HG02885 (cell line): ENCODE data around the gene TSPYL1.
"Not testable (repeated sequence)": the region's sequence is repeated elsewhere in the genome, so short reads cannot be mapped to it uniquely, and the experiment has no call there.

Experiments used
- ATAC-seq: cut with Tn5 transposase; IDR thresholded peaks from one replicate; pipeline ENCODE4 v1.9.1; 2021; ENCODE audit warnings: mild to moderate bottlenecking; ENCODE audit not compliant: unreplicated experiment, poor library complexity

Gene TSPYL1

DNA sequence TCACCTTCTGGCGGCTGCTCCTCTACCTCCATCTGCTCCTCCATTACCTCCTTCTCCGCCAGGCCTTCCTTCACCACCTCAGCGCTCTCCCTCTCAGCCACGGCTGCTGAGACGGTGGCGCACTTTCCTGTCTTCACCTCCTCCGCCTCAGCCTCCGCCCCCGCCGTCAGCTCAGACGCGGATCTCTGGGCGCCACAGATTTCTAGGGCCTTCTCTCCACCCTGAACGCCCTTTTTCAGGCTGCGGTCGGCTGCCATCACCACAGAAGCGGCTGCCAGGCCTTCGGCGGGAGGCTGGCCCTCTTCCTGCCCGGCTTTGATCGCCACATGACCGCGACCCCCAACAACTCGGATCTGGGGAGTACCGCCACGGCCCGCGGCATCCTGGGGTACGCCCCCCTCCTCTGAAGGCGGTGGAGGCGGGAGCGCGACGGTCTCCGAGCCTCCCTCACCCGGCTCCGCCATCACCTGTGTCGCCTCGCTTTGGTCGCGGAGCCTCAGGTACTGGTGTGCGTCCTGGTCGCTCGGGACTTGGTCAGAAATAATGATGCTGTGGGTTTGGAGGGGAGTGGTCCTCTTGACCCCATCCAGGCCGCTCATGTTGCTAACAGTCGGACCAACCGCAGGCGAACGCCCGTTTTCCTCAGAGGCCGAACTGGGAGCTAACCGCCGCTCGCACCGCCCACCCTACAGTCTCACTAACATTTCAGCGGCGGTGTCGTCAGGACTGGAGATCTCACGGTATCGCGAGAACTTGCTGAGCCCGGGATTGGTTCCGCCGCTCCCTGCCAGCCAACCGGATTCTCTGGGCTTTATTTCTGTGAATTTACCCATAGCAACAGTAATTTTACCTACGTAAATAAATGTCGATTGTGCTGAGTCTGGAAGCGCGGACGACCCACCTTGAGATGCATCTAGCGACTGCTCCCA, at the start of gene TSPYL1:
TSS of gene TSPYL1 (minus strand) at position 699 of the 929 bp plus-strand sequence. CDS start at position 599, 100 bp downstream.
- peak; percentile 93 for ATAC-seq

DNA sequence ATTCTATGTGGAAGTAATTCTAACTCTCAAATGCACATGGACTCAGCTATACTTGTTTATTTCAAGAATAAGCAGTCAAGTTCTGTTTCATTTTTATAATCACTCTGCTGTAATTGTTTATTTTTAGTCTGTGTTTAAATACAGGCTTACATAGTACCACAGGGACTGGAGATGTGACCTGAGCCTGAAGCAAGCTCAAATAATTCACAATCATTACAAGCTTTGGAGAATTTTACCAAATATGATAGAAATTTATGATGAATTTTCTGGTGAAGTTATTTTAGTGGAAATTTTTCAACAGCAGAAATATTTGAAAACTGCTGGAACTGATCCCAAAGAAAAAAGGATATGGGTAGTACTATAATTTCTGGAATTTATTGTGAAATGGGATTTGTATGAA, 49.4 kb upstream of the TSPYL1 start:
- no peak for ATAC-seq

DNA sequence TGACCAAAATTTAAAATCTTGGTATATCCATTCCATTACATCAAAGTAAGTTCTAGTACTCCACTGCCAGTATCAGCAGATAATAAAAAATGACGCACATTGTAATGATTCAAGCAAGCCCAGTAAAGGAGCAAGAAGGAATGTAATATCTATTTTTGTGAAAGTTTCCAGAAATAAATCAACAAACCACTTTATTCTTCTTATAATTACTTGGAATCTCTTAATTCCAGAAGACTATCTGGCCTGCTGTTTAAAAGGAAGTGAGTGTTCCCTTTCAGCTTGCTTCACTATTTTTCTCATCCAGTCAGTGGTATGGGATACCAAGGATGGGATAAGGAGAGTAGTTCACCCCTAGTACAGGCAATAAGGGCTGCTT, 48.8 kb upstream of the TSPYL1 start:
- no peak for ATAC-seq

DNA sequence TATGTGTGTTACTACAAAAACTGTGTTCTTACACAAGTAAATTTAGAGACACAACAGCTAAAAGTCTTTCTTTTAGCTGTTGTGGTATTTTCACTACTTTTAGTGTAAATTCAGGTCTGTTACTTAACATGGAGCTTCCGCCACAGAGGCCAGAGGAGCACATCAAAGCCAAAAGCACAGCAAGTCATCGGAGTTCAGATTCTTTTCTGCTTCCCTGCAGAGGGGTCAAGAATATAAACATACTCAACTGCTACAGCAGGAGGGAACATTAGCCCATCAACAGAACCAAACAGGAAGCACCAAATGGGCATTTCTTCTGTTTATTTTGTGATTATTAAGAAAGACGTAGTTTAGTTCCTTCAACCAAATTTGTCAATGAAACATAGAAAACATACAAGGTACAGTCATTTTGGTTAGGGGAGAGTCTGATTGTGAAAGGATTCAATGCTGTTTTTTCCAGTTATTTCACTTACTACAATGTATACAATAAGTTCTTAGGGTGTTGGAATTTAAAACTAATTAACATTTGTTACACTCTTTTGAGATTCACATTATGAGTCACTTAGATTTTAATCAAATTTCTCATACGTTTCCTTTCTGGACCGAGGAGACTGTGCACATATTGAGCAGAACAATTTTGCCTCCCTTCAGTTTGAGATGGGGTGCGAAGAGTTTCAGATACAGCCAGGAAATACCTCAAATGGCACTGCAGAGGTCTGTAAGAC, 48.2 kb upstream of the TSPYL1 start:
- no peak for ATAC-seq

DNA sequence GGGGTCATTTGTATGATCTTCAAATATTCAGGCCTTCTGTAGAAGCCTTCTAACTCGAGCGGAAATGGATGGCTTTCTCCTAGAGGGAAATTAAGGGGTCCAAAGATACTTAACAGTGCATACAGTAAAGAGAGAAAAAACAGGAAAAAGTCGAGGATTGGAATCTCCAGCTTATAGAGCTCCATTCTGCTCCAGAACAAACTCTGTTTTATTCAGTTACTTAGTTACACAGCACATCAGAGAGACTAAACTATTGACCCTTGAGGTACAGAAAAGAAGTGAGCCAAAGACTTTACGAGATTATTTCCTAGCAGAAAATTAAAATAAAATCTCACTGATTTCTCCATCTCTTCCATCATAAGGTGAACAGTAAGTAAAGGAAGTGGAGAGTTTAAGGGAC, 47.3 kb upstream of the TSPYL1 start:
- ATAC-seq = no peak

DNA sequence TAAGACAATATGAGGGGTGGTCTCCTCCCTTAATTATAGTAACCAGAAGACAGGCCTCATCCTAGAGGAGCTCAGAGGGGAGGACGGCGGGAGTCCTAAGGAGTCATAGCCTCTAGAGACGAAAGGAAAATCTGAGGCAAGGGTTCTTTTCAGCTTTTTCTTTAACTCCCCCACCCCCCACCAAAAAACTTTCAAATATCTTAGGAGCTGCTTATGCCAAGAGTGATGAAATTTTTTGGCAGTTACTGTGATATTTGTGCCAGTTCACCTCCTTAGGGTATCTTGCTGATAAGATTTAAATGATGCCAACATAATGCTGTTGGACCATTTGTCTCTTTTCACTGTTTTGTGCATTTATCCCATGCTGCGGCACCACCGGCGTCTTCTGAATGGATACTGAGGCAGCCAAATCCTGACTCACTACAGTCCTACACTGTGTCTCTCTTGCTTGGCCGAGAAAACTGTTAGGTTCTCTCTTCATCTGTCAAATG, 46.5 kb upstream of the TSPYL1 start:
- no peak for ATAC-seq

DNA sequence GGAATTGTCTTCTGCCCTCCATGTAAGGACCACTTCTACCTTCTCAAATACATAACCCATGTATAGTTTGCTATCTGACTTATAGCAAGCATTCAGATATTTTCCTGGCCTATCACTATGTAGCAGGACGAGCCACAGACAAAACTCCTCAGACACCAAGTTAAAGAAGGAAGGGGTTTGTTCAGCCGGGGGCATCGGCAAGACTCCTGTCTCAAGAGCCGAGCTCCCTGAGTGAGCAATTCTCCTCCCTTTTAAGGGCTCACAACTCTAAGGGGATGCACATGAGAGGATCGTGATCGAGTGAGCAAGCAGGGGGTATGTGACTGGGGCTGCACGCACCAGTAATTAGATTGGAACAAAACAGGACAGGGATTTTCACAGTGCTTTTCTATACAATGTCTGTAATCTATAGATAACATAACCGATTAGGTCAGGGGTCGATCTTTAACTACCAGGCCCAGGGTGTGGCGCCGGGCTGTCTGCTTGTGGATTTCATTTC, 46.0 kb upstream of the TSPYL1 start:
- ATAC-seq = not testable (repeated sequence)

DNA sequence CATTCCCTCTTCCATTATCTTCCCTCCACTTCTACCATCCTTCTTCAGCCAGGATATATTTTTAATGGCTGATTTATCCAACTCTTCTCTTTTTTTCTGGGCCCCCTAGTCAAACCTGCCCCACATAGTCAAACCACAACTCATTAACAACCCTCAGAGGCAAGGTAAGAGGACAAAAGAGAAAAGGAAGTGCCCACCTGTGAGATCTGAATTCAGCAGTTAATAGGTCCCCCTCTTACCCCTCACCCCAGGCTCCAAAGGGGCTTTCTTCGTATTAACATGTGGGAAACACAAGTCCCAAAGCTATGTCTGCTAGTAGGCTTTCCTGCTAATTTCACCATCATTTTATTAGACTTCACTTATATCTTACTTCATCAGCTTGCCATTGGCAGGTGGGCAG, 44.1 kb upstream of the TSPYL1 start:
- ATAC-seq = no peak

DNA sequence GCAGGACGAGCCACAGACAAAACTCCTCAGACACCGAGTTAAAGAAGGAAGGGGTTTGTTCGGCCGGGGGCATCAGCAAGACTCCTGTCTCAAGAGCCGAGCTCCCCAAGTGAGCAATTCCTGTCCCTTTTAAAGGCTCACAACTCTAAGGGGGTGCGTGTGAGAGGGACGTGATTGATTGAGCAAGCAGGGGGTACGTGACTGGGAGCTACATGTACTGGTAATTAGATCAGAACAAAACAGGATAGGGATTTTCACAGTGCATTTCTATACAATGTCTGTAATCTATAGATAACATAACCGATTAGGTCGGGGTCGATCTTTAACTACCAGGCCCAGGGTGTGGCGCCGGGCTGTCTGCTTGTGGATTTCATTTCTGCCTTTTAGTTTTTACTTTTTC, 42.2 kb upstream of the TSPYL1 start:
- ATAC-seq = not testable (repeated sequence)

DNA sequence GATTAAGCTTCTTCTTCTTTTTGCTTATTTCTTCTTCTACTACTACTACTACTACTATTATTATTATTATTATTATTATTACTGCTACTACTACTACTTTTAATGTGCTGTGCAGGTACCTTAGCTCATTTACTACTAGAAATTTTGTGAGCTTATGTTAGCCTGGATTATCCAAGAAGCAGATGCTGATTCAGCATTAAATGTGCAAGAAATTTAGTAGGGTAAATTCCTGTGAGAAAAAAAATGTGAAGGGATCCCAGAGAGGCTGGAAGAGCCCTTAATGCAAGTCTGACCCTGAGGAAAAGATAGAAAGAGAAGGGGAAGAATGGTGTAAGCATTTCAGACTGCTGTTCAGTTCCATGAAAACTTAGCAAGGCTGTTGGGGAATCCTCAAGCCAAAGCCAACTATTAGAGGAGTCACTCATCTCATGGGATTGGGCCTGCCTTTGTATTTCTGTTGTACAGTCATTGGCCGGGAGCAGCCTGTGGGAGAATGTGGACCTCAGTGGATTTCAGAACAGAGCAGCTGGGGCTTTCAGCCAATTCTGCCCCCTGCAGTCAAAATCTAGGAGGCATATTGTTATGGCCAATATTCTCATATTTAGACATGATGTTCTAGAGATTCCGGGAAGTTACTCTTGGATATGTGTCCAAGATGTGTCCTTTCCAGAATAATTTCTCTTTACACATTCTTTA, 37.2 kb upstream of the TSPYL1 start:
- no peak for ATAC-seq

DNA sequence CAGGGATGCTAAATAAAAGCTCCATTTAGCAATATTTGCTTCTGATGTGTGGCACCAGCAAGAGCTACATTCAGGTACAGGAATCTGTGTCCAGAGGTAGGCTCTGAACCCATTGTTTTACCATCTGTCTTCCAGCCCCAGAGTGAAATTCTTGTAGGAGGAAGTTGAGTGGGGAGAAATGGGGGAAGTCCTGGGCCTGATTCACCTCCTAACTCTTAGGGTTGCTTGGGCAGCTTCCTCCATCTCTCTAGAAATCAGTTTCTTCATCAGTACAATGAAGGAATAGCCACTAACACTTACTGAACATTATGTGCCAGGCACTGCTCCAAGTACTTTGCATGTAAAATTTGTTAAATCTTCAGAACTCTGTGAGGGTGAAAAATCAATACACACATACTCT, 35.1 kb upstream of the TSPYL1 start:
- ATAC-seq = peak; percentile 58

DNA sequence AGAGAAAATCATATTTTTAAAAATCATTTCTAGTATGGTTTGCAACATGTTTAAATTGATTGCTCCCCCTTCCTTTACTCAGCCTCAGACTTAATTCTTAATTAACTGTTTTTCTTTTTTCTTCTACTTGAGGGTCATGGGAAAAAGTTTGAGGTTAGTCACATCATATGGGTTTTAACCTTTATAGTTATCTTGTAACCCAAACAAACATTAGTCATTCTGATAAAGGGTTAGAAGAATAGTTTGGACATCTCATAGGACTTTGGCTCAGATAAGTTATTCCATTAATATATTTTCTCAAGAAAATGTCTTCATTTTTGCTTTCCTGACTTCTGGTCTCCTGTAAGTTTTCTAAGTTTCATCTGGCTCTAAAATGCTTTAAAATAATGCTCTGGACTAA, 34.5 kb upstream of the TSPYL1 start:
- no peak for ATAC-seq

DNA sequence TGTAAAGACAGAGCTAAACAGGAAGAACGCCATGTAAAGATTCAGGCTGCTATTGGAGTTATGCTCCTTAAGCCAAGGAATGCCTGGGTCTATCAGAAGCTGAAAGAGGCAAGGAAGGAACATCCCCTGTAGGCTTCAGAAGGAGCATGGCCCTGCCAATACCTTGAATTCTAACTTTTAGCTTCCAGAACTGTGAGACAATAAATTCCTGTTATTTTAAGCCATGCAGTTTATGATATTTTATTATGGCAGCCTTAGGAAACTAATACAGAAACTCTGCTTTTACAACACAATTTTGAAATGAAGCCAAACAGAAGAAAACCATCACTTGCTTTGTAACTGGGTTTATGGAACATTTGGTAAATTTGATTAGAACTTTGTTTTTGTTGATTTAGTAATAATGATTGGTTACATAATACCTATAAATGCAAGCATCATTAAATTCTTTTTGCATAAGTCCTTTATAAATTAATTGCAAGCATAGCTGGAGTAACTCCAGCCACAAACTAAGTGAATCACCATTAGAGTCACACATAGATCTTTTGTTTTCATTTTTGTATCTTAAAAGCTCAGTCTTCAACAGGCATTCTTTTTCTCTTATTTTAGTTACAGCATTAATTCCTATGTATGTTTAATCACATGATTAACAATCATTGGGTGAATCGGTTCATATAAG, 33.5 kb upstream of the TSPYL1 start:
- no peak for ATAC-seq

DNA sequence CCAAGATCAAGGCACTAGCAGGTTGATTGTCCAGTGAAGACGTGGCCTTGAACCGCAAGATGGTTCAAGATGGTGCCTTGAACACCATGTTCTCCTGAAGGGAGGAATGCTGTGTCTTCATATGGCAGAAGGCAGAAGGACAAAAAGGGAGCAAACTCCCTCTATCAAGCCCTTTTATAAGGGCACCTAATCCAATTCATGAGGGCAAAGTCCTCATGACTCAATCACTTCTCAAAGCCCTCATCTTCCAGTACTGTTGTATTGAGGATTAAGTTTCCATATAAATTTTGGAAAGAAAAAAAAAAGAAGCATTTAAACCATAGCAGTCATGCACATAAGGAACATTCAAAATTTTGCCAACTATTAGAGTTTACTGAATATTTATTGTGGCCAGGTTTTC, 29.9 kb upstream of the TSPYL1 start:
- no peak for ATAC-seq

DNA sequence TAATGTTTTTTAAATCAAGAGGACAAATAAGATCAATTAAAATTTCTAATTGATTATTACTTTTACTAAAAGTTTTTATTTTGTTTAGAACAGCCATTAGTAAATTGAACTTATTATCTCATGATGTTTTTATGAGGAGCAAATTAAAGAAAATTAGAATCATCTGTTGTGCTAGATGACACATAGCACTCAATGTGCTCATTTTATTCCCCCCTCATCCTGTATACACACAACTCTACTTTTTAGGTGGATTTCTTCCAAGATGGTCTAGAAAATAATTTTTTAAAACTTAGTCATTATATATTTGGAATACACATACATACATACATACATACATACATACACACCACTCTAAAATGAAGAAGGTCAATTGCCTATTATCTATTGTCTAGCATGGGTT, 29.3 kb upstream of the TSPYL1 start:
- no peak for ATAC-seq

DNA sequence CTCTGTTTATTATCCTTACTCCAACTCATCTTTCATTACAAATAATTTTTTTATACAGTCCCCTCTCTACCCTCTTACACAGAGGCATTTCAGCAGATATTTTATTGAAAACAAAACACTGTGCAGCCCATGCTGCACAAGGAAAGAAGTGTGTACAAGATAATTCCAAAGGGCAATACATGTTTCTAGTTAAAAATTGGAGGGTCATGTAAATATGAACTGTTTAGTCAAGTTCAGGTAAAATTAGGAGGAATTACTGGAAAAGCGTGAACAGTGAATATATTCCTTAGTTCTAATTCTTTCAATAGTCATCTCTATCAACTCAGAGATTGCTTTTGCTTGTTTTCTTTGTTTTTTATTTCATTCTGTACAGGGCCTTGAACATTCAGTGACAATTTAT, 27.9 kb upstream of the TSPYL1 start:
- no peak for ATAC-seq

DNA sequence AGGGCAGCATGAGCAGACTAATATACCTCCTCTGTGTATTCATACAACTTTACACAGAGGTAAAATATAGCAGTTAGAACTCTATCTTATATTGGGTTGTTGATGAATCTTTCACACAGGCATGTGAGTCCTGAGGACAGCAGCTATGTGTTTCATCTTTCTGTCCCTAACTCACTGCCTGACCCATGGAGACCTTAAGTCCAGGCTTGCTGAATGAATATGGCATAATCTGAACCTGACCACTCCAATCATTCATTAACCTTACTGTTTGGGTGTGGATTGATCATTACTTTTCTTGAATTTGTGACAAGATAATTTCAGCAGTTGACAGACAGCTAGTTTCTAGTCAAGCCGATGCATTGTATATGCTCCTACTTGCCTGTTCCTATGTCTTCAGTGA, 27.3 kb upstream of the TSPYL1 start:
- ATAC-seq = no peak

DNA sequence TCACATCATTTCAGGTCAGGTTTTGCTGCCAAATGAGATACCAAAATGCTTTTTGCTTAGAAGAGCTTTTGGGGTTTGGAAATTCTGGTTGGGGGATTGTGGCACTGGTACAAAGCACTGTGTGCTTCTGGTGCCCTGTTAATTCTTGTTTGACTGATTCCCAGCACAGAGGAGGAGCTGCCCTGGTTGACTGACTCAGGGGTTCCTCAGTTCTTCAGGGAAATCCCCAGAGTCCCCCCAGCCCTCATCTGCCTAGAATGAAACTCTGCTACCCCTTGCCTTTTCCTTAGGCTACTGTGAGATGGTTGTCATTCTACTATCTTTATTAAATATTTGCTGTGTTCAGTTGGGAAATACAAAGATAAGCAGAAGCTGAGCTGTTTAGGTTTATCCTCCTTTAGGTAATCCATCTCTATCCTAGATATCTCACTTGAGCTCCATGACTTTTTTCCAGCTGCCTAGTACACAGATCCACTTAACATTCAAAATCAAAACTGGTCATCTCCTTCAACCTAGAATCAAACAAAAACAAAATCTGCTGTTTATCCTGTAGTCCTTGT, 24.9 kb upstream of the TSPYL1 start:
- ATAC-seq = no peak

DNA sequence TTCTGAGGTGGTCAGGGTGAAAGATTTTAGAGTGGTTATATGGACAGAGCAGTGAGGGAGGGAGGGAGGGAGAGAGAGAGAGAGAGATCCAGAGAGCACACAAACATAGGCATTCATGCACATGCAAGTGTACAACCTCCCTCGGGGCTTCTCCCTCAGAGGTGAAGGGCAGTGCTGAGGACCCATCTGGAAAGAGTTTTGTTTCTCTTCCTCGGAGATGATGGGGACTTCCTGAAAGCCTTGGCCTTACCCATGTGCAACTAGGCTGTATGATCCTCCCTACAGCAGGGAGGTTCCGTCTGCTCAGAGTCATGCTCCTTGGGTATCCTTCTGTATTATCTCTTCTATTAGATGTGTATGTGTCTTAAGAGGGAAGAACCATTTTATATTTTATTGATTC, 21.4 kb upstream of the TSPYL1 start:
- ATAC-seq = no peak

DNA sequence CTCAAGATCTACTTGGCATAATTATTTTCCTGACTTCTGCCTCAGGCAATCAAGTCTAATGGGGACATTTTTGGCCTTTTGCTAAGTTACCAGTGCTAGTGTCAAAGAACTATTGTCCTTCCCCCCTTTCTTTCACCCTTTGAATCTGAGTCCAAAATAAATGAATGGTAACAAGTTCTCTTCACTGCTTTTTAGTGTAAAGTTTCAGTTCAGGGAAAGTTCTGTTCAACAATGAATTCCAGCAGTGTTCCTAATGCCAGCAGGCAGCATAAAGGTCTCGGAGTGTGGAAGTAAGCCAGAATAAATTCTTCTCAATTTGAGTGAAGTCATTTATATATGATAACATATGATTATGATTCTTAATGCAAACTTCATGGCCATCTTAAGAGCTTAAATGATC, 20.8 kb upstream of the TSPYL1 start:
- no peak for ATAC-seq
